ENCODE measurements around the gene PLCL1. TPM values are rescaled to one million over a fixed set of nuclear protein-coding genes. Genes with fewer than 3 reads are reported as not detected.

Gene PLCL1
- total RNA-seq, 1 experiment from 2014 or later, result 0.07 TPM

DNA sequence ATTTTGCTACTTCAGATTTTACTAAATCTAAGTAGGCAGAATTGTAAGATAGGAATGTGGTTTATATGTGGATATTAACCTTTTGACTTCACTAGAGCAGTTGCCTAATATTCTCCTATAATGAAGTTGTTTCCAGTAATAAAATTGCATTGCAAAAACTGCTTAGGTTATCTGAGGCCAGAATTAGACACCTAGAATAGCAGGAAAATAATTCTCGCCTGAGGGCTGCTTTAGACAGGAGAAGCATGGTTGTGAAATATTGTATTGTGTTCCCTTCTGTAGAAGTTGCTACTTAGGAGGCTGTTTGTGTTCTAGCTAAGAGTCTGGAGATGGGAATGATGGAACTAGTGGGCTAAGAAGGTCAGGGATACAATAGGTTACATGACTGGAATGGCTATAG is 146.3 kb downstream of the PLCL1 start:
- CTCF ChIA-PET, result no interaction called here
- H3K9me3 Mint-ChIP-seq, result no peaks in the 10 kb centered on the region
- H3K4me1 Mint-ChIP-seq, result peaks cover 18% of the 10 kb centered on the region
- ATAC-seq (no peak), DNase-seq (ENCODE audit: low spot score) (no peak)
- H3K27me3 Mint-ChIP-seq (ENCODE audit: low read depth), result no peaks in the 10 kb centered on the region; the same call in 1 of the 2 replicates
- no peaks in the 10 kb centered on the region for H3K36me3 Mint-ChIP-seq
- no peak overlapping the region for H3K4me3 Mint-ChIP-seq
- H3K27ac Mint-ChIP-seq, result no peak overlapping the region
- POLR2A ChIA-PET, result no interaction called here
- TF ChIP-seq SP1 (CRISPR knock-in tag; conservative IDR thresholded peaks at IDR 0.05) (no peak), EMX1 (CRISPR knock-in tag; IDR thresholded peaks at IDR 0.05) (no peak)
- TF ChIP-seq, protein P1, sequence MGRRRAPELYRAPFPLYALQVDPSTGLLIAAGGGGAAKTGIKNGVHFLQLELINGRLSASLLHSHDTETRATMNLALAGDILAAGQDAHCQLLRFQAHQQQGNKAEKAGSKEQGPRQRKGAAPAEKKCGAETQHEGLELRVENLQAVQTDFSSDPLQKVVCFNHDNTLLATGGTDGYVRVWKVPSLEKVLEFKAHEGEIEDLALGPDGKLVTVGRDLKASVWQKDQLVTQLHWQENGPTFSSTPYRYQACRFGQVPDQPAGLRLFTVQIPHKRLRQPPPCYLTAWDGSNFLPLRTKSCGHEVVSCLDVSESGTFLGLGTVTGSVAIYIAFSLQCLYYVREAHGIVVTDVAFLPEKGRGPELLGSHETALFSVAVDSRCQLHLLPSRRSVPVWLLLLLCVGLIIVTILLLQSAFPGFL (CRISPR knock-in tag; IDR thresholded peaks at IDR 0.05; ENCODE audit: borderline replicate concordance), result no peak

DNA sequence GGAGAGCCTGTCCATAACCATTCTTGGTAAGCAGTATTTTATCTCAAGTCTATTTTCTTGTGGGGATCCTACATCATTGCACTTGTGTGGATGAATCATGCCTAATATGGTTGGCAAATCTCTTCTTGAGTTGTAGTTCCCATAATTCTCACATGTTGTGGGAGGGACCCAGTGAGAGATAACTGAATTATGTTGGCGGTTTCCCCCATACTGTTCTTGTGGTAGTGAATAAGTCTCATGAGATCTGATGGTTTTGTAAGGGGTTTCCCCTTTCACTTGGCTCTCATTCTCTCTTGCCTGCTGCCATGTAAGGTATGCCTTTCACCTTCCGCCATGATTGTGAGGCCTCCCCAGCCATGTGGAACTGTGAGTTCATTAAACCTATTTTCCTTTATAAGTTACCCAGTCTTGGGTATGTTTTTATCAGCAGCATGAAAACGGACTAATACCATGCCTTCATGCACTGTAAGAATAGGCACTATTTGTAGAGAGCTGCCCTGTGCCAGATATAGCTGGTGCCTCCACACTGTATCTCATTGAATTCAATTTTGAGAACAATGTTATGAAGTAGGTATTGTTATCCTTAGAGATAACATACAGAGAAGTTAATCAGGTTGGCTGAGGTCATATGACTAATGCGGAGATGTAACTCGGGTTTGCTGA is 148.3 kb downstream of the PLCL1 start:
- H3K27me3 Mint-ChIP-seq (ENCODE audit: low read depth), result no peaks in the 10 kb centered on the region; the same call in 1 of the 2 replicates
- no peaks in the 10 kb centered on the region for H3K36me3 Mint-ChIP-seq
- TF ChIP-seq ATF1 (CRISPR knock-in tag; IDR thresholded peaks at IDR 0.05) (no peak), CBFB (CRISPR knock-in tag; IDR thresholded peaks at IDR 0.05; ENCODE audit: low read depth) (no peak), RELA (CRISPR knock-in tag; IDR thresholded peaks at IDR 0.05; ENCODE audit: borderline replicate concordance) (no peak)
- TF ChIP-seq, protein P2, sequence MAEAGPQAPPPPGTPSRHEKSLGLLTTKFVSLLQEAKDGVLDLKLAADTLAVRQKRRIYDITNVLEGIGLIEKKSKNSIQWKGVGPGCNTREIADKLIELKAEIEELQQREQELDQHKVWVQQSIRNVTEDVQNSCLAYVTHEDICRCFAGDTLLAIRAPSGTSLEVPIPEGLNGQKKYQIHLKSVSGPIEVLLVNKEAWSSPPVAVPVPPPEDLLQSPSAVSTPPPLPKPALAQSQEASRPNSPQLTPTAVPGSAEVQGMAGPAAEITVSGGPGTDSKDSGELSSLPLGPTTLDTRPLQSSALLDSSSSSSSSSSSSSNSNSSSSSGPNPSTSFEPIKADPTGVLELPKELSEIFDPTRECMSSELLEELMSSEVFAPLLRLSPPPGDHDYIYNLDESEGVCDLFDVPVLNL (CRISPR knock-in tag; IDR thresholded peaks at IDR 0.05; ENCODE audit: borderline replicate concordance, low read depth), result no peak
- TF ChIP-seq, protein P3, sequence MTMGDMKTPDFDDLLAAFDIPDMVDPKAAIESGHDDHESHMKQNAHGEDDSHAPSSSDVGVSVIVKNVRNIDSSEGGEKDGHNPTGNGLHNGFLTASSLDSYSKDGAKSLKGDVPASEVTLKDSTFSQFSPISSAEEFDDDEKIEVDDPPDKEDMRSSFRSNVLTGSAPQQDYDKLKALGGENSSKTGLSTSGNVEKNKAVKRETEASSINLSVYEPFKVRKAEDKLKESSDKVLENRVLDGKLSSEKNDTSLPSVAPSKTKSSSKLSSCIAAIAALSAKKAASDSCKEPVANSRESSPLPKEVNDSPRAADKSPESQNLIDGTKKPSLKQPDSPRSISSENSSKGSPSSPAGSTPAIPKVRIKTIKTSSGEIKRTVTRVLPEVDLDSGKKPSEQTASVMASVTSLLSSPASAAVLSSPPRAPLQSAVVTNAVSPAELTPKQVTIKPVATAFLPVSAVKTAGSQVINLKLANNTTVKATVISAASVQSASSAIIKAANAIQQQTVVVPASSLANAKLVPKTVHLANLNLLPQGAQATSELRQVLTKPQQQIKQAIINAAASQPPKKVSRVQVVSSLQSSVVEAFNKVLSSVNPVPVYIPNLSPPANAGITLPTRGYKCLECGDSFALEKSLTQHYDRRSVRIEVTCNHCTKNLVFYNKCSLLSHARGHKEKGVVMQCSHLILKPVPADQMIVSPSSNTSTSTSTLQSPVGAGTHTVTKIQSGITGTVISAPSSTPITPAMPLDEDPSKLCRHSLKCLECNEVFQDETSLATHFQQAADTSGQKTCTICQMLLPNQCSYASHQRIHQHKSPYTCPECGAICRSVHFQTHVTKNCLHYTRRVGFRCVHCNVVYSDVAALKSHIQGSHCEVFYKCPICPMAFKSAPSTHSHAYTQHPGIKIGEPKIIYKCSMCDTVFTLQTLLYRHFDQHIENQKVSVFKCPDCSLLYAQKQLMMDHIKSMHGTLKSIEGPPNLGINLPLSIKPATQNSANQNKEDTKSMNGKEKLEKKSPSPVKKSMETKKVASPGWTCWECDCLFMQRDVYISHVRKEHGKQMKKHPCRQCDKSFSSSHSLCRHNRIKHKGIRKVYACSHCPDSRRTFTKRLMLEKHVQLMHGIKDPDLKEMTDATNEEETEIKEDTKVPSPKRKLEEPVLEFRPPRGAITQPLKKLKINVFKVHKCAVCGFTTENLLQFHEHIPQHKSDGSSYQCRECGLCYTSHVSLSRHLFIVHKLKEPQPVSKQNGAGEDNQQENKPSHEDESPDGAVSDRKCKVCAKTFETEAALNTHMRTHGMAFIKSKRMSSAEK (CRISPR knock-in tag; IDR thresholded peaks at IDR 0.05; ENCODE audit: borderline replicate concordance), result no peak
- TF ChIP-seq, protein P4, sequence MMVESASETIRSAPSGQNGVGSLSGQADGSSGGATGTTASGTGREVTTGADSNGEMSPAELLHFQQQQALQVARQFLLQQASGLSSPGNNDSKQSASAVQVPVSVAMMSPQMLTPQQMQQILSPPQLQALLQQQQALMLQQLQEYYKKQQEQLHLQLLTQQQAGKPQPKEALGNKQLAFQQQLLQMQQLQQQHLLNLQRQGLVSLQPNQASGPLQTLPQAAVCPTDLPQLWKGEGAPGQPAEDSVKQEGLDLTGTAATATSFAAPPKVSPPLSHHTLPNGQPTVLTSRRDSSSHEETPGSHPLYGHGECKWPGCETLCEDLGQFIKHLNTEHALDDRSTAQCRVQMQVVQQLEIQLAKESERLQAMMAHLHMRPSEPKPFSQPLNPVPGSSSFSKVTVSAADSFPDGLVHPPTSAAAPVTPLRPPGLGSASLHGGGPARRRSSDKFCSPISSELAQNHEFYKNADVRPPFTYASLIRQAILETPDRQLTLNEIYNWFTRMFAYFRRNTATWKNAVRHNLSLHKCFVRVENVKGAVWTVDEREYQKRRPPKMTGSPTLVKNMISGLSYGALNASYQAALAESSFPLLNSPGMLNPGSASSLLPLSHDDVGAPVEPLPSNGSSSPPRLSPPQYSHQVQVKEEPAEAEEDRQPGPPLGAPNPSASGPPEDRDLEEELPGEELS (CRISPR knock-in tag; IDR thresholded peaks at IDR 0.05), result no peak
- no peak overlapping the region for H3K4me3 Mint-ChIP-seq
- ATAC-seq (no peak), DNase-seq (ENCODE audit: low spot score) (no peak)
- peaks cover 5% of the 10 kb centered on the region for H3K4me1 Mint-ChIP-seq
- CTCF ChIA-PET, result no interaction called here
- no peak overlapping the region for H3K27ac Mint-ChIP-seq
- H3K9me3 Mint-ChIP-seq, result peaks cover 5% of the 10 kb centered on the region; the same call in 1 of the 2 replicates
- POLR2A ChIA-PET, result no interaction called here

DNA sequence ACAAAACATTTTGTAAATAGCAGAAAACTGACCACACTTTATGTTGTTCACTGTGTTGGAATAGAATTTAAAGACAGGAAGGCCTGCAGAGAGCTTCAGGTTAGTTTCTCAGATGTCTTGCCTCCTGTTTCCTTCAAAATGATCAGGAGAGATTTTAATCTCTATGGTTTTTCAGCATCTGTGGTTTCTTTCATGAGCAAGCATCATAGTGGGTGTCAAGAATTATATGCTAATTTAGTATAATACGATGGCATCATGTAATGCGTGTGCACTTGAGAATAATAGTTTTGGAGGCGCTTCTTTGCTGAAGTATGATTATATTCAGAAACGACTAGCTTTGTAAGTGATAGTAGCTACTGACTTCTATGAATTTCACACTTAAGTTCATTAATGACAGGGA is 149.9 kb downstream of the PLCL1 start:
- H3K4me3 Mint-ChIP-seq, result no peak overlapping the region
- ChIA-PET CTCF (no interaction called here), POLR2A (no interaction called here)

More for the DNA sequence above, 149.9 kb downstream of the PLCL1 start:
- no peak for ATAC-seq
- no peak for DNase-seq (ENCODE audit: low spot score)
- TF ChIP-seq, protein P5, sequence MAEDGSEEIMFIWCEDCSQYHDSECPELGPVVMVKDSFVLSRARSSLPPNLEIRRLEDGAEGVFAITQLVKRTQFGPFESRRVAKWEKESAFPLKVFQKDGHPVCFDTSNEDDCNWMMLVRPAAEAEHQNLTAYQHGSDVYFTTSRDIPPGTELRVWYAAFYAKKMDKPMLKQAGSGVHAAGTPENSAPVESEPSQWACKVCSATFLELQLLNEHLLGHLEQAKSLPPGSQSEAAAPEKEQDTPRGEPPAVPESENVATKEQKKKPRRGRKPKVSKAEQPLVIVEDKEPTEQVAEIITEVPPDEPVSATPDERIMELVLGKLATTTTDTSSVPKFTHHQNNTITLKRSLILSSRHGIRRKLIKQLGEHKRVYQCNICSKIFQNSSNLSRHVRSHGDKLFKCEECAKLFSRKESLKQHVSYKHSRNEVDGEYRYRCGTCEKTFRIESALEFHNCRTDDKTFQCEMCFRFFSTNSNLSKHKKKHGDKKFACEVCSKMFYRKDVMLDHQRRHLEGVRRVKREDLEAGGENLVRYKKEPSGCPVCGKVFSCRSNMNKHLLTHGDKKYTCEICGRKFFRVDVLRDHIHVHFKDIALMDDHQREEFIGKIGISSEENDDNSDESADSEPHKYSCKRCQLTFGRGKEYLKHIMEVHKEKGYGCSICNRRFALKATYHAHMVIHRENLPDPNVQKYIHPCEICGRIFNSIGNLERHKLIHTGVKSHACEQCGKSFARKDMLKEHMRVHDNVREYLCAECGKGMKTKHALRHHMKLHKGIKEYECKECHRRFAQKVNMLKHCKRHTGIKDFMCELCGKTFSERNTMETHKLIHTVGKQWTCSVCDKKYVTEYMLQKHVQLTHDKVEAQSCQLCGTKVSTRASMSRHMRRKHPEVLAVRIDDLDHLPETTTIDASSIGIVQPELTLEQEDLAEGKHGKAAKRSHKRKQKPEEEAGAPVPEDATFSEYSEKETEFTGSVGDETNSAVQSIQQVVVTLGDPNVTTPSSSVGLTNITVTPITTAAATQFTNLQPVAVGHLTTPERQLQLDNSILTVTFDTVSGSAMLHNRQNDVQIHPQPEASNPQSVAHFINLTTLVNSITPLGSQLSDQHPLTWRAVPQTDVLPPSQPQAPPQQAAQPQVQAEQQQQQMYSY (CRISPR knock-in tag; IDR thresholded peaks at IDR 0.05), result no peak
- TF ChIP-seq CBFB (CRISPR knock-in tag; IDR thresholded peaks at IDR 0.05; ENCODE audit: low read depth), result no peak
- no peak for TF ChIP-seq ZNF423 (CRISPR knock-in tag; IDR thresholded peaks at IDR 0.05)
- TF ChIP-seq NFE2L1 (CRISPR knock-in tag; IDR thresholded peaks at IDR 0.05), result no peak
- TF ChIP-seq HMGA2 (CRISPR knock-in tag; IDR thresholded peaks at IDR 0.05), result no peak
- TF ChIP-seq CREM (CRISPR knock-in tag; IDR thresholded peaks at IDR 0.05), result no peak
- no peak for TF ChIP-seq ZNF317 (CRISPR knock-in tag; IDR thresholded peaks at IDR 0.05; ENCODE audit: borderline replicate concordance, low read depth)
- no peak for TF ChIP-seq IRF2 (CRISPR knock-in tag; IDR thresholded peaks at IDR 0.05; ENCODE audit: borderline replicate concordance, low read depth)
- TF ChIP-seq NR2C2 (CRISPR knock-in tag; IDR thresholded peaks at IDR 0.05), result no peak
- TF ChIP-seq, protein P6, sequence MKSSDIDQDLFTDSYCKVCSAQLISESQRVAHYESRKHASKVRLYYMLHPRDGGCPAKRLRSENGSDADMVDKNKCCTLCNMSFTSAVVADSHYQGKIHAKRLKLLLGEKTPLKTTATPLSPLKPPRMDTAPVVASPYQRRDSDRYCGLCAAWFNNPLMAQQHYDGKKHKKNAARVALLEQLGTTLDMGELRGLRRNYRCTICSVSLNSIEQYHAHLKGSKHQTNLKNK (CRISPR knock-in tag; IDR thresholded peaks at IDR 0.05), result no peak
- TF ChIP-seq MXD4 (CRISPR knock-in tag; IDR thresholded peaks at IDR 0.05; ENCODE audit: borderline replicate concordance), result no peak
- H3K9me3 Mint-ChIP-seq, result peaks cover 5% of the 10 kb centered on the region; the same call in 1 of the 2 replicates
- H3K4me1 Mint-ChIP-seq, result peaks cover 2% of the 10 kb centered on the region
- no peak overlapping the region for H3K27ac Mint-ChIP-seq
- no peaks in the 10 kb centered on the region; the same call in 1 of the 2 replicates for H3K27me3 Mint-ChIP-seq (ENCODE audit: low read depth)
- no peaks in the 10 kb centered on the region for H3K36me3 Mint-ChIP-seq

Measured in WTC11 (cell line).